PC-9 (cell line): Measurements from ENCODE around the gene VCL.

Experiments used
- EZH2 ChIP-seq: fragments of 200-600 bp; sonication (generic); IDR thresholded peaks from 2 replicates; pipeline ENCODE4 v1.8.0; 2017; ENCODE audit warnings: antibody characterized with exemption, low read depth
- TF ChIP-seq, protein P1 (sequence below): fragments of 200-600 bp; sonication (generic); conservative IDR thresholded peaks from 2 replicates; pipeline ENCODE4 v1.6.1; 2017; ENCODE audit warnings: mixed run types, antibody characterized with exemption, mild to moderate bottlenecking, moderate library complexity

DNA sequence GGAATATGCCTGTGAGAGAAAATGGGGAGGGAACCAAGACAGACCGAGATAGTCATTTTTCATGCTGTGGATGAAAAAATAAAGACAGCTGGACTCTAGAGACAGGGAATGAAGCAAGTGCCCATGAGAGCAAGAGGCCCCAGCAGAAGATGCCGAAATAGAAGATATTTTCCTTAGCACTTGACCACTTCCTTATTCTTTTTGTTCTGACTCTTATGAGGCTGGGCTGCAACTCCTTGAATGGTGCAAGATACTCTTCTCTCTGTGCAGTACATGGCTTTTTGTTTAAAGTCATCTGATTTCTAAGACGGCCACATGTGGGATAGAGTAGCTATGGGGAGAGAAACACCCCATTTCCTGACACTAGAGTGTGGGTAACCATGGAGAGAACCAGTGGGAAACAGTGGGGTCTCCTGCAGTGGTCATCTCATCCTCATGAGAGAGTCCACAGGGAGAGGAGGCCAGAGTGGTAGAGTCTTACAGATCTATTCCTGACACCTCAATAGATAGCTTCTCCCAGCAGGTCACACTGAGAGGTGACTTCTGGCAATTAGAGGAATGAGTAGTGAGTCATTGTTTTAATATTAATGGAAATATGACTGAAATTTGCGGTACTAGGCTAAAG, 18.0 kb upstream of the VCL start:
- TF ChIP-seq, protein P1, sequence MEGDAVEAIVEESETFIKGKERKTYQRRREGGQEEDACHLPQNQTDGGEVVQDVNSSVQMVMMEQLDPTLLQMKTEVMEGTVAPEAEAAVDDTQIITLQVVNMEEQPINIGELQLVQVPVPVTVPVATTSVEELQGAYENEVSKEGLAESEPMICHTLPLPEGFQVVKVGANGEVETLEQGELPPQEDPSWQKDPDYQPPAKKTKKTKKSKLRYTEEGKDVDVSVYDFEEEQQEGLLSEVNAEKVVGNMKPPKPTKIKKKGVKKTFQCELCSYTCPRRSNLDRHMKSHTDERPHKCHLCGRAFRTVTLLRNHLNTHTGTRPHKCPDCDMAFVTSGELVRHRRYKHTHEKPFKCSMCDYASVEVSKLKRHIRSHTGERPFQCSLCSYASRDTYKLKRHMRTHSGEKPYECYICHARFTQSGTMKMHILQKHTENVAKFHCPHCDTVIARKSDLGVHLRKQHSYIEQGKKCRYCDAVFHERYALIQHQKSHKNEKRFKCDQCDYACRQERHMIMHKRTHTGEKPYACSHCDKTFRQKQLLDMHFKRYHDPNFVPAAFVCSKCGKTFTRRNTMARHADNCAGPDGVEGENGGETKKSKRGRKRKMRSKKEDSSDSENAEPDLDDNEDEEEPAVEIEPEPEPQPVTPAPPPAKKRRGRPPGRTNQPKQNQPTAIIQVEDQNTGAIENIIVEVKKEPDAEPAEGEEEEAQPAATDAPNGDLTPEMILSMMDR: no peak
- TF ChIP-seq EZH2: no peak
